HG03469 (cell line): ENCODE measurements around the gene POP7.
"Not testable (repeated sequence)": the region's sequence is repeated elsewhere in the genome, so short reads cannot be mapped to it uniquely, and the experiment has no call there.

Source experiments
- ATAC-seq: cut with Tn5 transposase; IDR thresholded peaks from one replicate; pipeline ENCODE4 v1.9.1; 2021; ENCODE audit warnings: mild to moderate bottlenecking, moderate library complexity, moderate number of reproducible peaks; ENCODE audit not compliant: unreplicated experiment

POP7 gene

GRCh38 chr7:100705753-100706671, at the start of gene POP7:
TSS of gene POP7 (plus strand) at chr7:100706121. CDS start at chr7:100706831, 710 bp downstream.
- peak; percentile 71 for ATAC-seq

GRCh38 chr7:100662194-100662776, 43.6 kb upstream of the POP7 start:
- not testable (repeated sequence) for ATAC-seq

GRCh38 chr7:100665168-100665726, 40.7 kb upstream of the POP7 start:
- no peak for ATAC-seq

- ATAC-seq, result no peak
These were observed 38.4 kb upstream of the POP7 start for GRCh38 chr7:100667331-100668068.

GRCh38 chr7:100668069-100668449, 37.9 kb upstream of the POP7 start:
- ATAC-seq, result no peak

- not testable (repeated sequence) for ATAC-seq
These were observed 36.8 kb upstream of the POP7 start for GRCh38 chr7:100669106-100669505.

- no peak for ATAC-seq
These were observed 35.8 kb upstream of the POP7 start for GRCh38 chr7:100670074-100670473.

- no peak for ATAC-seq
These were observed 34.3 kb upstream of the POP7 start for GRCh38 chr7:100671353-100672327.

GRCh38 chr7:100673302-100673941, 32.5 kb upstream of the POP7 start, which contains the start of gene GNB2:
TSS of gene GNB2 (plus strand) at chr7:100673740. CDS start at chr7:100676266, 2,526 bp downstream.
- peak; percentile 36 for ATAC-seq

GRCh38 chr7:100673942-100674410, 31.9 kb upstream of the POP7 start:
- ATAC-seq, result no peak

- ATAC-seq, result no peak
These were observed 31.4 kb upstream of the POP7 start for GRCh38 chr7:100674411-100675104.

GRCh38 chr7:100675105-100675451, 30.8 kb upstream of the POP7 start:
- no peak for ATAC-seq

- ATAC-seq, result no peak
These were observed 30.2 kb upstream of the POP7 start for GRCh38 chr7:100675581-100676350.

- ATAC-seq, result no peak
These were observed 29.2 kb upstream of the POP7 start for GRCh38 chr7:100676501-100677306.

- ATAC-seq, result no peak
These were observed 28.3 kb upstream of the POP7 start for GRCh38 chr7:100677308-100678267.
